ENCODE measurements around the gene ST8SIA1. TPM values are rescaled to one million over a fixed set of nuclear protein-coding genes. Genes with fewer than 3 reads are reported as not detected.

ST8SIA1 gene
- total RNA-seq, 1 experiment from 2014 or later = not detected

DNA sequence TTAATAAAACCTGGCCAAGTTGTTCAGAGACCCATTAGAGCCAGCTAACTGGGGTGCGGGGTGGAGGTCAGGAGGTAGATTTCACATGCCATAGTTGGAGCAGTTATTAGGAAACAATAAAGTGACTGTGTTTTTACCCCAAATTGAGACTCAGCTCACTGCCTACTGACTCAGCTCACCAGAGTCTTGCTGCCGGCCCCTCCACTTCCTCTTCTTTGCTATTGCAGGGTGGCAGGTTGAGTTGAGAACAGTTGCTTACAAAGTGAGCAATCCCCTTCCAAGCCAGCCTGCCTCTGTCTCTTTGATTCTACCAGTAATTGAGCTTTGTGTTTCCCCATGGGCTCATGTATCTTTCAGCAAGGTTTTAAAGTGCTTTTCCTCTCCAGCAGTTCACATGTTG is 12.9 kb downstream of the ST8SIA1 start:
- intact Hi-C loops (cut with micrococcal nuclease) = no loop called here
- no TSS peak for BruUV-seq (replicated peaks)
- no peak for DNase-seq (ENCODE audit: low read depth, low spot score)

More for the DNA sequence above, 12.9 kb downstream of the ST8SIA1 start:
- no peaks in the 10 kb centered on the region for H4K20me1 ChIP-seq (ENCODE audit: insufficient read depth)
- H3K36me3 ChIP-seq (ENCODE audit: control insufficient read depth in 1 of 2, insufficient read depth in 2 of 2, low read length in 2 of 2) = no peaks in the 10 kb centered on the region
- no peaks in the 10 kb centered on the region for H3K79me2 ChIP-seq (ENCODE audit: insufficient read depth, low read length)
- H3K4me3 ChIP-seq (replicated peaks in 1 of 2; ENCODE audit: low read depth in 1 of 2, low read length in 2 of 2) = no peak overlapping the region
- H3K9me3 ChIP-seq (ENCODE audit: control insufficient read depth in 1 of 2, insufficient read depth in 1 of 2, low read depth in 1 of 2, low read length in 2 of 2) = no peaks in the 10 kb centered on the region
- no peak for TF ChIP-seq CBX3 (IDR thresholded peaks at IDR 0.05; ENCODE audit: low read depth)
- no peak for TF ChIP-seq EZH2phosphoT487 (IDR thresholded peaks at IDR 0.05; ENCODE audit: borderline replicate concordance)
- no peak for TF ChIP-seq EGR1 (IDR thresholded peaks at IDR 0.05; ENCODE audit: low read depth)
- TF ChIP-seq YY1 (IDR thresholded peaks at IDR 0.05; ENCODE audit: extremely low read depth, insufficient replicate concordance, low read depth, low read length) = no peak
- TF ChIP-seq RAD21 (IDR thresholded peaks at IDR 0.05; ENCODE audit: low read depth) = no peak
- no peak for TF ChIP-seq JUND (IDR thresholded peaks at IDR 0.05)
- no peak for TF ChIP-seq CEBPB (IDR thresholded peaks at IDR 0.05; ENCODE audit: low read depth)
- TF ChIP-seq ZFX (IDR thresholded peaks at IDR 0.05) = no peak
- TF ChIP-seq, protein P1, sequence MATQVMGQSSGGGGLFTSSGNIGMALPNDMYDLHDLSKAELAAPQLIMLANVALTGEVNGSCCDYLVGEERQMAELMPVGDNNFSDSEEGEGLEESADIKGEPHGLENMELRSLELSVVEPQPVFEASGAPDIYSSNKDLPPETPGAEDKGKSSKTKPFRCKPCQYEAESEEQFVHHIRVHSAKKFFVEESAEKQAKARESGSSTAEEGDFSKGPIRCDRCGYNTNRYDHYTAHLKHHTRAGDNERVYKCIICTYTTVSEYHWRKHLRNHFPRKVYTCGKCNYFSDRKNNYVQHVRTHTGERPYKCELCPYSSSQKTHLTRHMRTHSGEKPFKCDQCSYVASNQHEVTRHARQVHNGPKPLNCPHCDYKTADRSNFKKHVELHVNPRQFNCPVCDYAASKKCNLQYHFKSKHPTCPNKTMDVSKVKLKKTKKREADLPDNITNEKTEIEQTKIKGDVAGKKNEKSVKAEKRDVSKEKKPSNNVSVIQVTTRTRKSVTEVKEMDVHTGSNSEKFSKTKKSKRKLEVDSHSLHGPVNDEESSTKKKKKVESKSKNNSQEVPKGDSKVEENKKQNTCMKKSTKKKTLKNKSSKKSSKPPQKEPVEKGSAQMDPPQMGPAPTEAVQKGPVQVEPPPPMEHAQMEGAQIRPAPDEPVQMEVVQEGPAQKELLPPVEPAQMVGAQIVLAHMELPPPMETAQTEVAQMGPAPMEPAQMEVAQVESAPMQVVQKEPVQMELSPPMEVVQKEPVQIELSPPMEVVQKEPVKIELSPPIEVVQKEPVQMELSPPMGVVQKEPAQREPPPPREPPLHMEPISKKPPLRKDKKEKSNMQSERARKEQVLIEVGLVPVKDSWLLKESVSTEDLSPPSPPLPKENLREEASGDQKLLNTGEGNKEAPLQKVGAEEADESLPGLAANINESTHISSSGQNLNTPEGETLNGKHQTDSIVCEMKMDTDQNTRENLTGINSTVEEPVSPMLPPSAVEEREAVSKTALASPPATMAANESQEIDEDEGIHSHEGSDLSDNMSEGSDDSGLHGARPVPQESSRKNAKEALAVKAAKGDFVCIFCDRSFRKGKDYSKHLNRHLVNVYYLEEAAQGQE (IDR thresholded peaks at IDR 0.05; ENCODE audit: low read depth) = no peak
- no peak for TF ChIP-seq SP1 (IDR thresholded peaks at IDR 0.05; ENCODE audit: low read depth)
- TF ChIP-seq SIN3A (IDR thresholded peaks at IDR 0.05; ENCODE audit: low read depth) = no peak
- TF ChIP-seq, protein P2, sequence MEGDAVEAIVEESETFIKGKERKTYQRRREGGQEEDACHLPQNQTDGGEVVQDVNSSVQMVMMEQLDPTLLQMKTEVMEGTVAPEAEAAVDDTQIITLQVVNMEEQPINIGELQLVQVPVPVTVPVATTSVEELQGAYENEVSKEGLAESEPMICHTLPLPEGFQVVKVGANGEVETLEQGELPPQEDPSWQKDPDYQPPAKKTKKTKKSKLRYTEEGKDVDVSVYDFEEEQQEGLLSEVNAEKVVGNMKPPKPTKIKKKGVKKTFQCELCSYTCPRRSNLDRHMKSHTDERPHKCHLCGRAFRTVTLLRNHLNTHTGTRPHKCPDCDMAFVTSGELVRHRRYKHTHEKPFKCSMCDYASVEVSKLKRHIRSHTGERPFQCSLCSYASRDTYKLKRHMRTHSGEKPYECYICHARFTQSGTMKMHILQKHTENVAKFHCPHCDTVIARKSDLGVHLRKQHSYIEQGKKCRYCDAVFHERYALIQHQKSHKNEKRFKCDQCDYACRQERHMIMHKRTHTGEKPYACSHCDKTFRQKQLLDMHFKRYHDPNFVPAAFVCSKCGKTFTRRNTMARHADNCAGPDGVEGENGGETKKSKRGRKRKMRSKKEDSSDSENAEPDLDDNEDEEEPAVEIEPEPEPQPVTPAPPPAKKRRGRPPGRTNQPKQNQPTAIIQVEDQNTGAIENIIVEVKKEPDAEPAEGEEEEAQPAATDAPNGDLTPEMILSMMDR (IDR thresholded peaks at IDR 0.05 in 2 of 3, conservative IDR thresholded peaks at IDR 0.05 in 1 of 3; ENCODE audit: borderline replicate concordance in 1 of 3, insufficient read depth in 1 of 3, low read depth in 2 of 3, low read length in 2 of 3) = no peak
- no peak for TF ChIP-seq TCF7L2 (IDR thresholded peaks at IDR 0.05; ENCODE audit: borderline replicate concordance, extremely low read depth, insufficient read depth, insufficient read length)
- no peaks in the 10 kb centered on the region for H3K4me1 ChIP-seq (ENCODE audit: control insufficient read depth in 1 of 2, insufficient read depth in 2 of 2, low read length in 2 of 2)
- no peak overlapping the region for H3K4me2 ChIP-seq (ENCODE audit: low read length)
- RAD21 ChIA-PET (ENCODE audit: low non-redundant PET in 1 of 2, low total read pairs in 2 of 2, uncharacterized antibody in 2 of 2, unreplicated experiment in 2 of 2) = no interaction called here
- H3K27me3 ChIP-seq (ENCODE audit: insufficient read depth, low read length) = peaks cover 10% of the 10 kb centered on the region; the same call in 1 of the 2 replicates
- no peak overlapping the region for H3K9ac ChIP-seq (ENCODE audit: low read length)
- H3K9me2 ChIP-seq (ENCODE audit: insufficient read depth) = no peaks in the 10 kb centered on the region
- H3K27ac ChIP-seq (ENCODE audit: low read depth, low read length) = no peak overlapping the region
- POLR2A ChIA-PET = no interaction called here
- CTCF ChIA-PET = no interaction called here
- H2AFZ ChIP-seq (ENCODE audit: low read depth, low read length, poor library complexity, severe bottlenecking) = no peak overlapping the region
- ATAC-seq = no peak
